AG09319 (cell line): ENCODE results near the gene ALDH4A1.
"Not testable (repeated sequence)": the region's sequence is repeated elsewhere in the genome, so short reads cannot be mapped to it uniquely, and the experiment has no call there.

Experiments used
- DNase-seq: peaks from one replicate; pipeline ENCODE4 v3.0.0-alpha.2; 2010; ENCODE audit warnings: low read depth; ENCODE audit errors: extremely low read depth
- CTCF ChIP-seq: IDR thresholded peaks from 2 replicates; pipeline ENCODE4 v1.5.1; 2011; ENCODE audit warnings: low read depth, mild to moderate bottlenecking, inconsistent platforms, low read length, moderate library complexity

Gene ALDH4A1

GRCh38 chr1:18872071-18872611 lies 30.2 kb downstream of the ALDH4A1 start:
- no peak for DNase-seq
- no peak for TF ChIP-seq CTCF

- TF ChIP-seq CTCF = no peak
- no peak for DNase-seq
Measured at GRCh38 chr1:18871401-18872070, 30.8 kb downstream of the ALDH4A1 start.

- DNase-seq = no peak
- no peak for TF ChIP-seq CTCF
Measured at GRCh38 chr1:18870957-18871356, 31.4 kb downstream of the ALDH4A1 start.

- not testable (repeated sequence) for DNase-seq
Measured at GRCh38 chr1:18870595-18870865, 31.8 kb downstream of the ALDH4A1 start.

GRCh38 chr1:18869847-18870594 lies 32.3 kb downstream of the ALDH4A1 start:
- no peak for TF ChIP-seq CTCF
- no peak for DNase-seq

GRCh38 chr1:18868801-18869424 lies 33.4 kb downstream of the ALDH4A1 start:
- no peak for DNase-seq
- TF ChIP-seq CTCF = no peak

- TF ChIP-seq CTCF = no peak
- no peak for DNase-seq
Measured at GRCh38 chr1:18868354-18868753, 34.0 kb downstream of the ALDH4A1 start.
